Pancreas (tissue), 10 donors: ENCODE data around the gene PODN. TPM values are rescaled to one million over a fixed set of nuclear protein-coding genes. Genes with fewer than 3 reads are reported as not detected.
A peak's percentile ranks its signal among the peaks of the same experiment; 100 is the strongest.

Experiments used
- ATAC-seq, 4 donors: fragments of 200-7000 bp; cut with Tn5 transposase; one replicate each; pipeline versions ENCODE4 v1.8.0 to v1.9.1; 2020; ENCODE audit warnings: mild to moderate bottlenecking in 4 of 4, moderate library complexity in 4 of 4
- DNase-seq, 6 donors: peaks; one replicate each; pipeline ENCODE4 v3.0.0-alpha.2; 2020
- FAIRE-seq: peaks from 2 replicates; lab custom pipeline; 2012; peaks lifted over from hg19 to GRCh38; lab: Jason Lieb, UNC
- H3K27ac ChIP-seq, 4 donors: fragments of 200-600 bp; sonication (generic); 1 replicate in 3 of 4; 2 replicates in 1 of 4; pipeline versions ENCODE4 v1.5.0 to v1.8.0; 2020
- H3K27me3 ChIP-seq, 4 donors: fragments of 200-600 bp; one replicate each; pipeline ENCODE4 v1.8.0; 2021
- H3K36me3 ChIP-seq, 3 donors: fragments of 200-600 bp; sonication (generic) in 1 of 3; one replicate each; pipeline versions ENCODE4 v1.5.0 to v1.8.0; 2020 to 2021
- H3K4me1 ChIP-seq, 3 donors: fragments of 200-600 bp; one replicate each; pipeline ENCODE4 v1.8.0; 2021
- H3K4me3 ChIP-seq, 4 donors: fragments of 200-600 bp; sonication (generic) in 2 of 4; one replicate each; pipeline versions ENCODE4 v1.5.0 to v1.8.0; 2020 to 2021
- H3K9me3 ChIP-seq, 4 donors: fragments of 200-600 bp; one replicate each; pipeline ENCODE4 v1.8.0; 2021
- CTCF ChIP-seq, 4 donors: fragments of 200-600 bp; sonication (generic) in 3 of 4; IDR thresholded peaks; one replicate each; pipeline versions ENCODE4 v1.5.0 to v1.8.0; 2021; ENCODE audit warnings: antibody characterized with exemption in 4 of 4
- WGBS, 2 donors: extraction: QIAGEN DNeasy Blood & Tissue Kit; methylation state at CpG; one replicate each; pipeline ENCODE4 v1.1.7; 2013; 5-methylcytosine and 5-hydroxymethylcytosine counted together
- intact Hi-C, 3 donors: fragments of 100-400 bp; cut with DNase I; formaldehyde crosslinking; loops; one replicate each; pipeline versions ENCODE4 v1.11.1 to v1.14.2; 2022
- polyA plus RNA-seq, 2 donors: library from polyadenylated mRNA; stranded (reverse); fragments of 200-250 nt; gene quantifications; one replicate each; pipeline ENCODE4 v1.2.3, GENCODE V29; 2013
- total RNA-seq, 6 donors: library from RNA; stranded (reverse); fragmentation: NEBNext Ultra II Directional in 4 of 6; extraction: Animal tissue kit (Norgen Biotek cat#: 25700) in 4 of 6; gene quantifications; one replicate each; pipeline versions ENCODE4 v1.2.1 to v1.2.4, GENCODE V29; 2021 to 2023
- donor health status: healthy with polysubstance abuse.
- donor health status: DM: no; HTN: no; CAD: no; lungs with moderate emphysema.
- donor health status: DM: no; HTN: no; CAD: no.
- donor health status: control.
- donor health status: control.
- donor health status: Bipolar disorder and iron deficiency.
- donor health status: DM: yes; HTN: yes; CAD: no.
- donor health status: DM: no; HTN: no; CAD: no.
- donor health status: DM: no; HTN: no; CAD: no.
- donor health status: DM: yes; HTN: yes; CAD: no.

Gene PODN
- total and polyA plus RNA-seq, 8 donors, result 1.8 to 14.9 (median 10.2) TPM

- no peaks in the 10 kb centered on the region for H3K9me3 ChIP-seq
- FAIRE-seq, result no peak
- intact Hi-C loops, result no loop called here
- H3K4me3 ChIP-seq, result no peak overlapping the region
- TF ChIP-seq CTCF (IDR thresholded peaks at IDR 0.05), result no peak
- no peaks in the 10 kb centered on the region for H3K27me3 ChIP-seq
- no peaks in the 10 kb centered on the region for H3K36me3 ChIP-seq
- no peak overlapping the region for H3K27ac ChIP-seq
- WGBS, 2 donors, result 47 to 51% methylated on average over 20 of the region's 20 CpGs
- peak; percentile 49 to 85 (median 66) for ATAC-seq
- no peaks in the 10 kb centered on the region for H3K4me1 ChIP-seq
- peak in 3 of 6 donors; percentile 30 to 42 (median 39) for DNase-seq
Observed at GRCh38 chr1:53115403-53116306, 53.6 kb downstream of the PODN start.

GRCh38 chr1:53116307-53116810, 54.3 kb downstream of the PODN start:
- H3K27ac ChIP-seq, result no peak overlapping the region
- H3K27me3 ChIP-seq, result no peaks in the 10 kb centered on the region
- FAIRE-seq (no peak), DNase-seq (no peak), ATAC-seq (no peak)
- H3K4me1 ChIP-seq, result no peaks in the 10 kb centered on the region
- intact Hi-C loops, result no loop called here
- 71 to 77% methylated on average over 9 of the region's 9 CpGs for WGBS, 2 donors
- no peak overlapping the region for H3K4me3 ChIP-seq
- H3K36me3 ChIP-seq, result no peaks in the 10 kb centered on the region
- no peaks in the 10 kb centered on the region for H3K9me3 ChIP-seq
- no peak for TF ChIP-seq CTCF (IDR thresholded peaks at IDR 0.05)

- Histone ChIP-seq H3K9me3 (no peaks in the 10 kb centered on the region), H3K27me3 (no peaks in the 10 kb centered on the region), H3K4me1 (no peaks in the 10 kb centered on the region), H3K4me3 (no peak overlapping the region), H3K36me3 (no peaks in the 10 kb centered on the region), H3K27ac (no peak overlapping the region)
- WGBS, 2 donors, result 86 to 90% methylated on average over 11 of the region's 11 CpGs
- no peak for DNase-seq
- intact Hi-C loops, result no loop called here
- no peak for FAIRE-seq
- no peak for ATAC-seq
- no peak for TF ChIP-seq CTCF (IDR thresholded peaks at IDR 0.05)
Observed at GRCh38 chr1:53116933-53117600, 55.1 kb downstream of the PODN start.

- Histone ChIP-seq H3K27me3 (no peaks in the 10 kb centered on the region), H3K36me3 (no peaks in the 10 kb centered on the region), H3K4me3 (no peak overlapping the region), H3K27ac (no peak overlapping the region), H3K4me1 (no peaks in the 10 kb centered on the region), H3K9me3 (no peaks in the 10 kb centered on the region)
- DNase-seq (no peak), ATAC-seq (no peak), FAIRE-seq (no peak)
- TF ChIP-seq CTCF (IDR thresholded peaks at IDR 0.05), result no peak
- WGBS, 2 donors, result 82 to 86% methylated on average over 6 to 9 of the region's 9 CpGs
- intact Hi-C loops, result no loop called here
Observed at GRCh38 chr1:53117836-53118235, 55.8 kb downstream of the PODN start.
